Neural cell (in vitro differentiated cells): Measurements from ENCODE around the gene DUOX1. TPM values are rescaled to one million over a fixed set of nuclear protein-coding genes. Genes with fewer than 3 reads are reported as not detected.

Experiments
- H2AFZ ChIP-seq: fragments of 200-600, 300-800 bp; sonication (generic), shearing (Covaris generic); 2 replicates; pipeline ENCODE4 v1.6.0; 2014; ENCODE audit warnings: low read depth, mild to moderate bottlenecking, antibody characterized with exemption, low read length, moderate library complexity
- H3F3A ChIP-seq: fragments of 200-600 bp; shearing (Covaris generic); 2 replicates; pipeline ENCODE4 v1.6.1; 2016; ENCODE audit warnings: mild to moderate bottlenecking, moderate library complexity, mixed read lengths, antibody characterized with exemption, low read length; ENCODE audit not compliant: insufficient read depth, poor library complexity, severe bottlenecking
- H3K27ac ChIP-seq: fragments of 200-600, 300-800 bp; sonication (generic), shearing (Covaris generic); 2 replicates; pipeline ENCODE4 v1.5.1; 2014; ENCODE audit warnings: mild to moderate bottlenecking, low read length, moderate library complexity
- H3K27me3 ChIP-seq: fragments of 300-800, 200-600 bp; sonication (generic), shearing (Covaris generic); 2 replicates; pipeline ENCODE4 v1.6.0; 2014; ENCODE audit warnings: mild to moderate bottlenecking, low read depth, low read length, moderate library complexity; ENCODE audit not compliant: insufficient read depth
- H3K36me3 ChIP-seq: fragments of 300-800, 200-600 bp; sonication (generic), shearing (Covaris generic); 2 replicates; pipeline ENCODE4 v1.5.1; 2014; ENCODE audit warnings: mild to moderate bottlenecking, antibody characterized with exemption, low read length, moderate library complexity; ENCODE audit not compliant: insufficient read depth
- H3K4me2 ChIP-seq: fragments of 300-800, 200-600 bp; sonication (generic), shearing (Covaris generic); 2 replicates; pipeline ENCODE4 v1.6.0; 2014; ENCODE audit warnings: mild to moderate bottlenecking, low read length
- H3K4me3 ChIP-seq: fragments of 300-800, 200-600 bp; sonication (generic), shearing (Covaris generic); 2 replicates; pipeline ENCODE4 v1.5.1; 2014; ENCODE audit warnings: mild to moderate bottlenecking, low read length, moderate library complexity
- H3K79me2 ChIP-seq: fragments of 200-600 bp; shearing (Covaris generic); replicated peaks from 2 replicates; pipeline ENCODE4 v1.6.0; 2014; ENCODE audit warnings: mild to moderate bottlenecking, low read length, moderate library complexity; ENCODE audit not compliant: insufficient read depth
- H3K9ac ChIP-seq: fragments of 300-800, 200-600 bp; sonication (generic), shearing (Covaris generic); 2 replicates; pipeline ENCODE4 v1.6.1; 2016; ENCODE audit warnings: mild to moderate bottlenecking, low read length, mixed read lengths
- H3K9me2 ChIP-seq: fragments of 200-600 bp; shearing (Covaris generic); 2 replicates; pipeline ENCODE4 v1.6.1; 2016; ENCODE audit warnings: mild to moderate bottlenecking, low read length, mixed read lengths; ENCODE audit not compliant: insufficient read depth
- H3K9me3 ChIP-seq: fragments of 200-600, 300-800 bp; sonication (generic), shearing (Covaris generic); 2 replicates; pipeline ENCODE4 v1.6.1; 2016; ENCODE audit warnings: mild to moderate bottlenecking, mixed run types, low read length, moderate library complexity, mixed read lengths
- H4K20me1 ChIP-seq: fragments of 200-600 bp; shearing (Covaris generic); 2 replicates; pipeline ENCODE4 v1.6.1; 2016; ENCODE audit warnings: mild to moderate bottlenecking, mixed run types; ENCODE audit not compliant: insufficient read depth
- EP300 ChIP-seq: fragments of 450-650 bp; conservative IDR thresholded peaks from 2 replicates; pipeline ENCODE4 v1.6.1; 2014; ENCODE audit warnings: antibody characterized with exemption, mild to moderate bottlenecking, moderate library complexity; ENCODE audit not compliant: poor library complexity, severe bottlenecking
- EZH2 ChIP-seq: fragments of 200-600, 300-800 bp; shearing (Covaris generic), sonication (generic); IDR thresholded peaks from 2 replicates; pipeline ENCODE4 v1.6.1; 2014; ENCODE audit warnings: antibody characterized with exemption, low read length, borderline replicate concordance, mild to moderate bottlenecking; ENCODE audit not compliant: insufficient read depth, poor library complexity, severe bottlenecking
- MXI1 ChIP-seq: fragments of 450-650 bp; conservative IDR thresholded peaks from 2 replicates; pipeline ENCODE4 v1.6.1; 2014; ENCODE audit warnings: antibody characterized with exemption, mild to moderate bottlenecking; ENCODE audit not compliant: poor library complexity, severe bottlenecking
- POLR2AphosphoS5 ChIP-seq: IDR thresholded peaks from 2 replicates; pipeline ENCODE4 v1.6.1; 2012
- RAD21 ChIP-seq: fragments of 450-650 bp; conservative IDR thresholded peaks from 2 replicates; pipeline ENCODE4 v1.6.1; 2014; ENCODE audit warnings: antibody characterized with exemption, mild to moderate bottlenecking, moderate library complexity
- REST ChIP-seq: IDR thresholded peaks from 2 replicates; pipeline ENCODE4 v1.6.1; 2012; ENCODE audit warnings: borderline replicate concordance
- SMC3 ChIP-seq: fragments of 450-650 bp; conservative IDR thresholded peaks from 2 replicates; pipeline ENCODE4 v1.6.1; 2014; ENCODE audit warnings: antibody characterized with exemption, mild to moderate bottlenecking, moderate library complexity; ENCODE audit not compliant: poor library complexity
- TAF1 ChIP-seq: IDR thresholded peaks from 2 replicates; pipeline ENCODE4 v1.6.1; 2012; ENCODE audit warnings: low read depth
- polyA plus RNA-seq: library from polyadenylated mRNA; depleted of rRNA; stranded (reverse); fragments of >200 nt; gene quantifications from 2 replicates; pipeline ENCODE4 v1.2.3, GENCODE V29; 2014
- TF ChIP-seq, protein P1 (sequence below): fragments of 450-650 bp; IDR thresholded peaks from 2 replicates; pipeline ENCODE4 v1.5.1; 2014; ENCODE audit warnings: antibody characterized with exemption, mild to moderate bottlenecking, moderate library complexity; ENCODE audit not compliant: poor library complexity, severe bottlenecking

The DUOX1 gene
- polyA plus RNA-seq, 1 donor from 2014 or later = not detected

GRCh38 chr15:45084163-45084562 is 45.6 kb upstream of the DUOX1 start:
- no peak overlapping the region for H3K27ac ChIP-seq
- no peaks in the 10 kb centered on the region for H4K20me1 ChIP-seq
- no peak overlapping the region for H2AFZ ChIP-seq
- H3F3A ChIP-seq = no peaks in the 10 kb centered on the region
- H3K9me3 ChIP-seq = no peaks in the 10 kb centered on the region
- H3K79me2 ChIP-seq = no peaks in the 10 kb centered on the region
- H3K36me3 ChIP-seq = no peaks in the 10 kb centered on the region
- no peak overlapping the region for H3K4me3 ChIP-seq
- TF ChIP-seq TAF1 = no peak
- no peak for TF ChIP-seq EP300
- H3K9me2 ChIP-seq = no peaks in the 10 kb centered on the region
- no peak overlapping the region for H3K9ac ChIP-seq
- H3K27me3 ChIP-seq = no peaks in the 10 kb centered on the region
- no peak overlapping the region for H3K4me2 ChIP-seq

GRCh38 chr15:45087513-45087912 is 42.3 kb upstream of the DUOX1 start:
- H3K36me3 ChIP-seq = no peaks in the 10 kb centered on the region
- H3K9ac ChIP-seq = no peak overlapping the region
- no peaks in the 10 kb centered on the region for H3F3A ChIP-seq
- TF ChIP-seq SMC3 = no peak
- TF ChIP-seq, protein P1, sequence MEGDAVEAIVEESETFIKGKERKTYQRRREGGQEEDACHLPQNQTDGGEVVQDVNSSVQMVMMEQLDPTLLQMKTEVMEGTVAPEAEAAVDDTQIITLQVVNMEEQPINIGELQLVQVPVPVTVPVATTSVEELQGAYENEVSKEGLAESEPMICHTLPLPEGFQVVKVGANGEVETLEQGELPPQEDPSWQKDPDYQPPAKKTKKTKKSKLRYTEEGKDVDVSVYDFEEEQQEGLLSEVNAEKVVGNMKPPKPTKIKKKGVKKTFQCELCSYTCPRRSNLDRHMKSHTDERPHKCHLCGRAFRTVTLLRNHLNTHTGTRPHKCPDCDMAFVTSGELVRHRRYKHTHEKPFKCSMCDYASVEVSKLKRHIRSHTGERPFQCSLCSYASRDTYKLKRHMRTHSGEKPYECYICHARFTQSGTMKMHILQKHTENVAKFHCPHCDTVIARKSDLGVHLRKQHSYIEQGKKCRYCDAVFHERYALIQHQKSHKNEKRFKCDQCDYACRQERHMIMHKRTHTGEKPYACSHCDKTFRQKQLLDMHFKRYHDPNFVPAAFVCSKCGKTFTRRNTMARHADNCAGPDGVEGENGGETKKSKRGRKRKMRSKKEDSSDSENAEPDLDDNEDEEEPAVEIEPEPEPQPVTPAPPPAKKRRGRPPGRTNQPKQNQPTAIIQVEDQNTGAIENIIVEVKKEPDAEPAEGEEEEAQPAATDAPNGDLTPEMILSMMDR = no peak
- TF ChIP-seq TAF1 = no peak
- no peak for TF ChIP-seq EZH2
- TF ChIP-seq POLR2AphosphoS5 = no peak
- TF ChIP-seq EP300 = no peak
- no peak for TF ChIP-seq MXI1
- TF ChIP-seq RAD21 = no peak
- no peak for TF ChIP-seq REST
- no peak overlapping the region for H3K4me2 ChIP-seq
- H3K9me3 ChIP-seq = no peaks in the 10 kb centered on the region
- H3K4me3 ChIP-seq = no peak overlapping the region
- H3K27ac ChIP-seq = no peak overlapping the region
- no peaks in the 10 kb centered on the region for H3K27me3 ChIP-seq
- no peaks in the 10 kb centered on the region for H3K9me2 ChIP-seq
- H3K79me2 ChIP-seq = no peaks in the 10 kb centered on the region
- H4K20me1 ChIP-seq = no peaks in the 10 kb centered on the region
- H2AFZ ChIP-seq = no peak overlapping the region
